Dendritic cell treated with granulocyte-macrophage colony-stimulating factor and Interleukin-4, amounts not matched to agents 40 ng/mL and 50 ng/mL, for 4 days (primary cell): ENCODE data around the gene OAS2.
"Not testable (repeated sequence)": the region's sequence is repeated elsewhere in the genome, so short reads cannot be mapped to it uniquely, and the experiment has no call there.

Experiments
- H3K27ac Mint-ChIP-seq: one replicate; pipeline ENCODE4 v1.8.0; 2022; ENCODE audit warnings: mild to moderate bottlenecking, mixed read lengths
- H3K27me3 Mint-ChIP-seq: one replicate; pipeline ENCODE4 v1.8.0; 2022; ENCODE audit warnings: mild to moderate bottlenecking, mixed read lengths
- H3K36me3 Mint-ChIP-seq: one replicate; pipeline ENCODE4 v1.8.0; 2022; ENCODE audit warnings: low read depth, mixed read lengths
- H3K4me1 Mint-ChIP-seq: one replicate; pipeline ENCODE4 v1.8.0; 2022; ENCODE audit warnings: low read depth, mixed read lengths
- H3K4me3 Mint-ChIP-seq: one replicate; pipeline ENCODE4 v1.8.0; 2022; ENCODE audit warnings: mild to moderate bottlenecking, moderate library complexity, mixed read lengths
- H3K9me3 Mint-ChIP-seq: one replicate; pipeline ENCODE4 v1.8.0; 2022; ENCODE audit warnings: mixed read lengths
- intact Hi-C: fragments of 100-400 bp; cut with micrococcal nuclease; formaldehyde crosslinking; loops from one replicate; pipeline ENCODE4 v1.15.0; 2022

Gene OAS2

GRCh38 chr12:112980491-112981158, 2.3 kb downstream of the OAS2 start:
- Mint-ChIP-seq H3K4me1 (peaks cover 53% of the 10 kb centered on the region), H3K36me3 (peaks cover 26% of the 10 kb centered on the region), H3K27me3 (no peaks in the 10 kb centered on the region), H3K9me3 (peaks cover 18% of the 10 kb centered on the region), H3K27ac (peak overlapping the region; percentile 23), H3K4me3 (peak overlapping the region; percentile 60)
- intact Hi-C loops: no loop called here

- peaks cover 27% of the 10 kb centered on the region for H3K4me1 Mint-ChIP-seq
- H3K27me3 Mint-ChIP-seq: no peaks in the 10 kb centered on the region
- H3K9me3 Mint-ChIP-seq: peaks cover 18% of the 10 kb centered on the region
- H3K4me3 Mint-ChIP-seq: no peak overlapping the region
- intact Hi-C loops: no loop called here
- no peak overlapping the region for H3K27ac Mint-ChIP-seq
- peaks cover 48% of the 10 kb centered on the region for H3K36me3 Mint-ChIP-seq
Observed at GRCh38 chr12:112985642-112986290, 7.4 kb downstream of the OAS2 start.

GRCh38 chr12:112986291-112986800, 8.0 kb downstream of the OAS2 start:
- peaks cover 48% of the 10 kb centered on the region for H3K36me3 Mint-ChIP-seq
- peaks cover 21% of the 10 kb centered on the region for H3K4me1 Mint-ChIP-seq
- peaks cover 18% of the 10 kb centered on the region for H3K9me3 Mint-ChIP-seq
- H3K27me3 Mint-ChIP-seq: no peaks in the 10 kb centered on the region
- intact Hi-C loops: no loop called here
- no peak overlapping the region for H3K27ac Mint-ChIP-seq
- H3K4me3 Mint-ChIP-seq: no peak overlapping the region

GRCh38 chr12:112987561-112987960, 9.2 kb downstream of the OAS2 start:
- Mint-ChIP-seq H3K4me1 (peaks cover 10% of the 10 kb centered on the region), H3K9me3 (peaks cover 16% of the 10 kb centered on the region), H3K36me3 (peaks cover 50% of the 10 kb centered on the region), H3K27ac (no peak overlapping the region), H3K4me3 (no peak overlapping the region), H3K27me3 (no peaks in the 10 kb centered on the region)
- intact Hi-C loops: no loop called here

- H3K9me3 Mint-ChIP-seq: peaks cover 12% of the 10 kb centered on the region
- H3K36me3 Mint-ChIP-seq: peaks cover 48% of the 10 kb centered on the region
- no peaks in the 10 kb centered on the region for H3K27me3 Mint-ChIP-seq
- no peak overlapping the region for H3K4me3 Mint-ChIP-seq
- peaks cover 5% of the 10 kb centered on the region for H3K4me1 Mint-ChIP-seq
- intact Hi-C loops: no loop called here
- no peak overlapping the region for H3K27ac Mint-ChIP-seq
Observed at GRCh38 chr12:112988224-112988623, 9.9 kb downstream of the OAS2 start.

- H3K36me3 Mint-ChIP-seq: peaks cover 48% of the 10 kb centered on the region
- H3K27ac Mint-ChIP-seq, H3K4me1 Mint-ChIP-seq, H3K4me3 Mint-ChIP-seq, intact Hi-C loops, H3K27me3 Mint-ChIP-seq: not testable (repeated sequence)
- peaks cover 12% of the 10 kb centered on the region for H3K9me3 Mint-ChIP-seq
Observed at GRCh38 chr12:112988823-112989385, 10.6 kb downstream of the OAS2 start.

GRCh38 chr12:112989806-112990205, 11.5 kb downstream of the OAS2 start:
- H3K4me3 Mint-ChIP-seq: no peak overlapping the region
- H3K9me3 Mint-ChIP-seq: peaks cover 4% of the 10 kb centered on the region
- H3K27me3 Mint-ChIP-seq: no peaks in the 10 kb centered on the region
- H3K27ac Mint-ChIP-seq: no peak overlapping the region
- intact Hi-C loops: loop anchor here (5.0 to 10.0 kb wide), 3 partner anchors 42 to 182 kb away; no protein-coding TSS in a partner anchor
- peaks cover 12% of the 10 kb centered on the region for H3K4me1 Mint-ChIP-seq
- H3K36me3 Mint-ChIP-seq: peaks cover 40% of the 10 kb centered on the region

- Mint-ChIP-seq H3K27ac (no peak overlapping the region), H3K27me3 (no peaks in the 10 kb centered on the region), H3K36me3 (peaks cover 54% of the 10 kb centered on the region), H3K4me3 (no peak overlapping the region), H3K4me1 (peaks cover 12% of the 10 kb centered on the region), H3K9me3 (no peaks in the 10 kb centered on the region)
- intact Hi-C loops: loop anchor here (5.0 to 10.0 kb wide), 3 partner anchors 40 to 180 kb away; no protein-coding TSS in a partner anchor
Observed at GRCh38 chr12:112992541-112993398, 14.5 kb downstream of the OAS2 start.

GRCh38 chr12:112995008-112995407, 16.7 kb downstream of the OAS2 start:
- H3K27ac Mint-ChIP-seq: no peak overlapping the region

GRCh38 chr12:112996501-112996900, 18.2 kb downstream of the OAS2 start:
- Mint-ChIP-seq H3K4me1 (peaks cover 7% of the 10 kb centered on the region), H3K27me3 (no peaks in the 10 kb centered on the region), H3K9me3 (peaks cover 6% of the 10 kb centered on the region), H3K4me3 (no peak overlapping the region), H3K27ac (no peak overlapping the region), H3K36me3 (peaks cover 70% of the 10 kb centered on the region)
- intact Hi-C loops: loop anchor here (10.0 kb wide), 1 partner anchor 98 kb away; no protein-coding TSS in a partner anchor

More at GRCh38 chr12:112995008-112995407, 16.7 kb downstream of the OAS2 start:
- Mint-ChIP-seq H3K9me3 (peaks cover 6% of the 10 kb centered on the region), H3K27me3 (no peaks in the 10 kb centered on the region), H3K36me3 (peaks cover 58% of the 10 kb centered on the region), H3K4me1 (peaks cover 7% of the 10 kb centered on the region), H3K4me3 (no peak overlapping the region)
- intact Hi-C loops: loop anchor here (10.0 kb wide), 1 partner anchor 100 kb away; no protein-coding TSS in a partner anchor

GRCh38 chr12:112997506-112997905, 19.2 kb downstream of the OAS2 start:
- H3K9me3 Mint-ChIP-seq: peaks cover 6% of the 10 kb centered on the region
- no peaks in the 10 kb centered on the region for H3K27me3 Mint-ChIP-seq
- H3K36me3 Mint-ChIP-seq: peaks cover 73% of the 10 kb centered on the region
- peaks cover 7% of the 10 kb centered on the region for H3K4me1 Mint-ChIP-seq
- intact Hi-C loops: loop anchor here (10.0 kb wide), 1 partner anchor 97 kb away; no protein-coding TSS in a partner anchor
- H3K27ac Mint-ChIP-seq: no peak overlapping the region
- no peak overlapping the region for H3K4me3 Mint-ChIP-seq

- Mint-ChIP-seq H3K27ac (no peak overlapping the region), H3K4me1 (peaks cover 1% of the 10 kb centered on the region), H3K4me3 (no peak overlapping the region), H3K27me3 (no peaks in the 10 kb centered on the region), H3K9me3 (peaks cover 6% of the 10 kb centered on the region), H3K36me3 (peaks cover 90% of the 10 kb centered on the region)
- intact Hi-C loops: loop anchor here (10.0 kb wide), 1 partner anchor 96 kb away; no protein-coding TSS in a partner anchor
Observed at GRCh38 chr12:112998987-112999767, 20.9 kb downstream of the OAS2 start.

- Mint-ChIP-seq H3K4me1 (no peaks in the 10 kb centered on the region), H3K27ac (no peak overlapping the region)
- intact Hi-C loops: no loop called here
Observed at GRCh38 chr12:113000433-113000832, 22.1 kb downstream of the OAS2 start.

More at GRCh38 chr12:113000433-113000832, 22.1 kb downstream of the OAS2 start:
- no peaks in the 10 kb centered on the region for H3K27me3 Mint-ChIP-seq
- no peak overlapping the region for H3K4me3 Mint-ChIP-seq
- peaks cover 6% of the 10 kb centered on the region for H3K9me3 Mint-ChIP-seq
- peaks cover 95% of the 10 kb centered on the region for H3K36me3 Mint-ChIP-seq
